Measurements from ENCODE around the gene C1QTNF8.

C1QTNF8 gene

DNA sequence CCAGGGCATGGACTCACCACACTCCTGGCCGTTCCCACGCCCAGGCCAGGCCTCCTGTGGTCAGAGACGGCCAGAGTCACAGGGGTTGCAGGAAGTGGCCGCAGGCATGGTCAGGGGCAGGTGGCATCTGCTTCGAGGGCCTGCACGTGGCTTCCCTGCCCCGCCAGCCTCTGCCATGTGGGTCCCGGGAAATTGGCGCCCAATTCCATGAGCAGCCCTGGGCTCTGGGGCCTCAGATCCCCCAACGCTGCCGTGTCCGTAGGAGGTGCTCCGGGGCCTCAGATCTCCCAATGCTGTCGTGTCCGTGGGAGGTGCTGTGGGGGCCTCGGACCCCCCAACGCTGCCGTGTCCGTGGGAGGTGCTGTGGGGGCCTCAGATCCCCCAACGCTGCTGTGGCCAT lies 33.1 kb downstream of the C1QTNF8 start:
- DNase-seq = no peak
- TF ChIP-seq, protein P1, sequence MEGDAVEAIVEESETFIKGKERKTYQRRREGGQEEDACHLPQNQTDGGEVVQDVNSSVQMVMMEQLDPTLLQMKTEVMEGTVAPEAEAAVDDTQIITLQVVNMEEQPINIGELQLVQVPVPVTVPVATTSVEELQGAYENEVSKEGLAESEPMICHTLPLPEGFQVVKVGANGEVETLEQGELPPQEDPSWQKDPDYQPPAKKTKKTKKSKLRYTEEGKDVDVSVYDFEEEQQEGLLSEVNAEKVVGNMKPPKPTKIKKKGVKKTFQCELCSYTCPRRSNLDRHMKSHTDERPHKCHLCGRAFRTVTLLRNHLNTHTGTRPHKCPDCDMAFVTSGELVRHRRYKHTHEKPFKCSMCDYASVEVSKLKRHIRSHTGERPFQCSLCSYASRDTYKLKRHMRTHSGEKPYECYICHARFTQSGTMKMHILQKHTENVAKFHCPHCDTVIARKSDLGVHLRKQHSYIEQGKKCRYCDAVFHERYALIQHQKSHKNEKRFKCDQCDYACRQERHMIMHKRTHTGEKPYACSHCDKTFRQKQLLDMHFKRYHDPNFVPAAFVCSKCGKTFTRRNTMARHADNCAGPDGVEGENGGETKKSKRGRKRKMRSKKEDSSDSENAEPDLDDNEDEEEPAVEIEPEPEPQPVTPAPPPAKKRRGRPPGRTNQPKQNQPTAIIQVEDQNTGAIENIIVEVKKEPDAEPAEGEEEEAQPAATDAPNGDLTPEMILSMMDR (IDR thresholded peaks at IDR 0.05; ENCODE audit: low read depth, low read length) = no peak
- no peaks in the 10 kb centered on the region for H3K27me3 ChIP-seq (ENCODE audit: insufficient read depth, low read depth, severe bottlenecking)
- peaks cover 12% of the 10 kb centered on the region for H3K9me3 ChIP-seq (ENCODE audit: severe bottlenecking)
- H3K27ac ChIP-seq = no peak overlapping the region
- H3K4me3 ChIP-seq (ENCODE audit: low read depth, low read length) = no peak overlapping the region
- no peaks in the 10 kb centered on the region for H3K36me3 ChIP-seq

GRCh38 chr16:1061769-1062505 lies 34.1 kb downstream of the C1QTNF8 start:
- Histone ChIP-seq H3K36me3 (no peaks in the 10 kb centered on the region), H3K4me3 (ENCODE audit: low read depth, low read length) (no peak overlapping the region), H3K9me3 (ENCODE audit: severe bottlenecking) (peaks cover 14% of the 10 kb centered on the region), H3K27me3 (ENCODE audit: insufficient read depth, low read depth, severe bottlenecking) (no peaks in the 10 kb centered on the region), H3K27ac (no peak overlapping the region)
- TF ChIP-seq, protein P1 (IDR thresholded peaks at IDR 0.05; ENCODE audit: low read depth, low read length) = no peak
- no peak for DNase-seq

DNA sequence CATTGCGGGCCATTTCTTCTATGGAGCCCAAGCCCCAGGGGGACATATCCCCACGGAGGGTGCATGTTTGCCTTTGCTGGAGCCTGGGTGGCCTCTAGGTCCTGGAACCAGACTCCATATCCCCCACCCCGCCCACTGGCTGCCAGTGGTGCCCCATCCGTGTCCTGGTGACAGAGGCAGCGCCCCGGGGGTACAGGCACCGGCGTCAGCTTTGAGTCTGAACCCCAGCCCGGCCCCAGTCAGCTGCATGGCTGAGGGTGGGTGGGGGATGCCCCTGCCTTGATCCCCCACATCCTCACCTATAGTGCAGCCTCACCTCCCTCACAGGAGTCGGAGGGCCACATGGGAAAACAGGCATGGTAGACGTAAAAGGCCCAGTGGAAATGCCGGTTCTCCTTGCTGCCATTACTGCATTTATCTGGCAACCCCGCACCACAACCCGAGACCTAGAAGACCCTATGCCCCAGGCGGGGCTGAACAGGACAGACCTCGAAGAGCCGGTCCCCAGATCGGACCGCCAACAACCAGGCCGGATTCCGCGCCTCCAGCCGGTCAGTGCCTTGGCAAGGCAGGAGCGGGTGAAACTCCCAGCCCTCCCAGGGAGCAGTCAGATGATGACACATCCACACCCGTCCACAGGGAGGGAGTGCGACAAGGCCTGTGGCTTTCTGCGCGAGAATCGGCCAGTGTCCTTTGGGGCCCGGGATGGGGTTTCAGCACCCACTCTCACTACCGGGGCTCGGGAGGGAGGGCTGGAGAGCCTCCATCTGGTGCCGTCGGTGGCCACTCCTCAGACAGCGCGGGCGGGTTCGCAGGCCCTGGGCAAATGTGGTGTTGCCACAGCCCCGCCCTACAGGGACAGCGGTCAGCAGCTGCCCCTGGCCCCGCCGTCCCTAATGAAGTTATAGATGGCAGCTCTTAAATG lies 35.4 kb downstream of the C1QTNF8 start:
- TF ChIP-seq, protein P1 (IDR thresholded peaks at IDR 0.05; ENCODE audit: low read depth, low read length) = no peak
- Histone ChIP-seq H3K9me3 (ENCODE audit: severe bottlenecking) (peaks cover 16% of the 10 kb centered on the region), H3K4me3 (ENCODE audit: low read depth, low read length) (no peak overlapping the region), H3K27me3 (ENCODE audit: insufficient read depth, low read depth, severe bottlenecking) (no peaks in the 10 kb centered on the region), H3K36me3 (no peaks in the 10 kb centered on the region), H3K27ac (no peak overlapping the region)
- DNase-seq = no peak

GRCh38 chr16:1059310-1059709 lies 36.7 kb downstream of the C1QTNF8 start:
- Histone ChIP-seq H3K27ac (no peak overlapping the region), H3K36me3 (no peaks in the 10 kb centered on the region), H3K27me3 (ENCODE audit: insufficient read depth, low read depth, severe bottlenecking) (no peaks in the 10 kb centered on the region), H3K4me3 (ENCODE audit: low read depth, low read length) (no peak overlapping the region), H3K9me3 (ENCODE audit: severe bottlenecking) (peaks cover 16% of the 10 kb centered on the region)
- TF ChIP-seq, protein P1 (IDR thresholded peaks at IDR 0.05; ENCODE audit: low read depth, low read length) = no peak
- no peak for DNase-seq

DNA sequence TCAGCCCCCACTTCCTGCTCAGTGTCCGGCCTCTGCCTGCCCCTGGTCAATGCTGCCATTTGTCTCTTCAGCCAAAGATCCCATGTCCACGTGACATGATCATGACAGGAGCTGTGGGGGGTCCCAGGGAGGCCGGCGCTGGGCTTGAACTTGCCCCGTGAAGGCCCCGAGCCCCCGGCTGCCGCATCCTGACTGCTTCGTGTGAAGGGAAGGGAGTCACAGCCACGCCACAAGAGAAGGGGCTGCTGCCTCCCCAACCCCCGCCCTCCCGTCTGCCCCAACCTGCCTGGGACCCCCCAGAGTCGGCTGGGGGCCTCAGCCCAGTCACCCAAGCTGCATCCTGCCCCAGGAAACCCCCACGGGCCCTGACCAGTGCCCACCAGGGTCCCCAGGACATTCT lies 37.8 kb downstream of the C1QTNF8 start:
- Histone ChIP-seq H3K9me3 (ENCODE audit: severe bottlenecking) (peaks cover 16% of the 10 kb centered on the region), H3K27me3 (ENCODE audit: insufficient read depth, low read depth, severe bottlenecking) (no peaks in the 10 kb centered on the region), H3K36me3 (no peaks in the 10 kb centered on the region), H3K27ac (no peak overlapping the region), H3K4me3 (ENCODE audit: low read depth, low read length) (no peak overlapping the region)
- no peak for DNase-seq
- TF ChIP-seq, protein P1 (IDR thresholded peaks at IDR 0.05; ENCODE audit: low read depth, low read length) = no peak

All from WERI-Rb-1 (cell line).